Right lobe of liver (tissue), 4 donors: ENCODE results near the gene HBZ.

ENCODE experiments used
- POLR2A ChIP-seq: fragments of 450-650 bp; IDR thresholded peaks from one replicate; pipeline ENCODE4 v1.6.1; 2017; ENCODE audit warnings: antibody characterized with exemption, mild to moderate bottlenecking
- TF ChIP-seq, protein P1 (sequence below), 4 donors: fragments of 200-600 bp in 3 of 4; fragments of 450-650 bp in 1 of 4; IDR thresholded peaks; one replicate each; pipeline versions ENCODE4 v1.5.1 to v1.8.0; 2016 to 2022; ENCODE audit warnings: antibody characterized with exemption in 4 of 4, mild to moderate bottlenecking in 2 of 4
- donor health status: DM: no; HTN: no; CAD: no.
- donor health status: DM: no; HTN: no; CAD: no.
- donor health status: DM: no; HTN: yes; CAD: no.

DNA sequence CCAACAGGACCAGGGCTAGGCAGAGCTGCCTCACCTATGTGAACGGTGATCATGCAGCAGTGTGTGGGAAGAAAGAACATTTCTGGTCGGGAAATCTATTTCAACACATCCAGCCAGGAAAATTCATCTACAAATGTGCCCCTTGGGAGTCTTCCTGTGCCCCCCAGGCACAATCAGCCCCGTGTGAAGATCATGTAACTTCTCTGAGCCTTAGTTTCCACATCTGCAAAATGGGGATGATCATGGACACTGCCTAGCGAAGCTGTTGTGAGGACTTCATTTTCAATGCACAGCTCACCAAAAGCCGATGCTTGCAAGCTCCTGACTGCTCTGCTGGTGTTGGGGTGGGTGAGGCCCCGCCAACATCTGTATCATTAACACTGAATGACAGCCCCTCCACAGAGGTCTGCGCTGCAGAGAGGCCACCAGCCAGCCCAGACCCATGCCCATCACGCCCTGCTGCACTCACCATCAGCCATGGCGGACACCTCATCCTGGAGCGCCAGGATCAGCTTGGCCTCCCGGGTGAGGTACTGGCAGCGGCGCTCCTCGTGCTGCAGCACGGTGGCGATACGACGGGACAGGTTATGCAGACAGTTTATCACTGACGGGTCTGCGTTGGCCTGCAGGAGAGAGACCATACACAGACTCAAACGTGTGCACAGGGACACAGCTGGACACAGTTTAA is 40.1 kb upstream of the HBZ start:
- no peak for TF ChIP-seq POLR2A
- TF ChIP-seq, protein P1, sequence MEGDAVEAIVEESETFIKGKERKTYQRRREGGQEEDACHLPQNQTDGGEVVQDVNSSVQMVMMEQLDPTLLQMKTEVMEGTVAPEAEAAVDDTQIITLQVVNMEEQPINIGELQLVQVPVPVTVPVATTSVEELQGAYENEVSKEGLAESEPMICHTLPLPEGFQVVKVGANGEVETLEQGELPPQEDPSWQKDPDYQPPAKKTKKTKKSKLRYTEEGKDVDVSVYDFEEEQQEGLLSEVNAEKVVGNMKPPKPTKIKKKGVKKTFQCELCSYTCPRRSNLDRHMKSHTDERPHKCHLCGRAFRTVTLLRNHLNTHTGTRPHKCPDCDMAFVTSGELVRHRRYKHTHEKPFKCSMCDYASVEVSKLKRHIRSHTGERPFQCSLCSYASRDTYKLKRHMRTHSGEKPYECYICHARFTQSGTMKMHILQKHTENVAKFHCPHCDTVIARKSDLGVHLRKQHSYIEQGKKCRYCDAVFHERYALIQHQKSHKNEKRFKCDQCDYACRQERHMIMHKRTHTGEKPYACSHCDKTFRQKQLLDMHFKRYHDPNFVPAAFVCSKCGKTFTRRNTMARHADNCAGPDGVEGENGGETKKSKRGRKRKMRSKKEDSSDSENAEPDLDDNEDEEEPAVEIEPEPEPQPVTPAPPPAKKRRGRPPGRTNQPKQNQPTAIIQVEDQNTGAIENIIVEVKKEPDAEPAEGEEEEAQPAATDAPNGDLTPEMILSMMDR (IDR thresholded peaks at IDR 0.05) = no peak
